Urinary bladder (tissue), 4 donors: Measurements from ENCODE around the gene KIAA0513. TPM values are rescaled to one million over a fixed set of nuclear protein-coding genes. Genes with fewer than 3 reads are reported as not detected.
A peak's percentile ranks its signal among the peaks of the same experiment; 100 is the strongest.
"Not testable (repeated sequence)": the region's sequence is repeated elsewhere in the genome, so short reads cannot be mapped to it uniquely, and the experiment has no call there.

Experiments
- DNase-seq: peaks from one replicate; pipeline ENCODE4 v3.0.0-alpha.2; 2015; ENCODE audit errors: extremely low spot score
- H3K27ac ChIP-seq: one replicate; pipeline ENCODE4 v1.5.1; 2013; ENCODE audit warnings: low read depth, mild to moderate bottlenecking, moderate library complexity
- H3K36me3 ChIP-seq: one replicate; pipeline ENCODE4 v1.6.1; 2013; ENCODE audit warnings: mild to moderate bottlenecking, moderate library complexity; ENCODE audit not compliant: insufficient read depth
- H3K4me1 ChIP-seq: one replicate; pipeline ENCODE4 v1.6.1; 2013; ENCODE audit warnings: mild to moderate bottlenecking, moderate library complexity; ENCODE audit not compliant: insufficient read depth
- H3K4me3 ChIP-seq: one replicate; pipeline ENCODE4 v1.5.1; 2013; ENCODE audit warnings: low read depth, low read length
- WGBS: extraction: QIAGEN DNeasy Blood & Tissue Kit; methylation state at CpG from one replicate; pipeline ENCODE4 v1.1.7; 2013; 5-methylcytosine and 5-hydroxymethylcytosine counted together
- polyA plus RNA-seq: library from polyadenylated mRNA; stranded (reverse); fragments of 200-250 nt; gene quantifications from one replicate; pipeline ENCODE4 v1.2.3, GENCODE V29; 2013
- total RNA-seq: library from RNA; depleted of rRNA; stranded (reverse); fragments of >200 nt; gene quantifications from one replicate; pipeline ENCODE4 v1.2.3, GENCODE V29; 2014
- donor health status: healthy with polysubstance abuse.
- donor health status: healthy.

Gene KIAA0513
- total and polyA plus RNA-seq, 2 donors, result 9.8 to 19.9 TPM

DNA sequence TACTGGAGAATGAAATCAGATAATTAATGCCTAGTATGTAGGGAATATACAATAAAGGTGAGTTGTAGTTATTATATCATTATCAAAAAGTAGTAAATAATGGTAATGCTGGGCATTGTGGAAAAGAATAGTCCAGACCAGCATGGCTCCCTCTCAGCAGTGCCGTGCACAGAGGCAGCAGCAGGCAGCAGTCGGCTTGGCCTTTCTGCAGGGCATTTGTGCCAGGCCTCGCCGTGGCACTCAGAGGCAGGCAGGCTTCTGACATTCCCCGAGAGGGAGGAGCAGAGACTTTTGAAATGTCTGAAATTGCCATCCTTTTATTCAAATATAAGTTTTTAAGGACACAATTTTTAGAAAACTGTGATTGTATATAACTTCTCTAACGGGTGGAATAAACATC is 15.0 kb downstream of the KIAA0513 start:
- Histone ChIP-seq H3K4me3 (no peak overlapping the region), H3K27ac (no peak overlapping the region), H3K4me1 (peaks cover 2% of the 10 kb centered on the region), H3K36me3 (no peaks in the 10 kb centered on the region)
- DNase-seq, result no peak
- 78% methylated on average over 6 of the region's 6 CpGs for WGBS

DNA sequence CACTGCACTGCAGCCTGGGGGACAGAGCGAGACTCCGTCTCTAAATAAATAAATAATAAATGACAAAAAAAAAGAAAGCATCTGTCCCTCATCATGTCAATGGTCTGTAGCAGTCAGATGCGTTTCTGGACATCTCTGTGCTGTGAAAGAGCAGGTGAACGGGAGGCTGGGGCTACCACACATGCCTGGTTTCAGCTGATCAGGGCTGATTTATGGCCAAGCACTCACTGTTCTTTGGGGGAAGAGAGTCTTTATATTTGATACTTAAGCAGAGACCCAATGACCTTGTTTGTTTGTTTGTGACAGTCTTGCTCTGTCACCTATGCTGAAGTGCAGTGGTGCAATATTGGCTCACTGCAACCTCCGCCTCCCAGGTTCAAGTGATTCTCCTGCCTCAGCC is 17.5 kb downstream of the KIAA0513 start:
- no peak for DNase-seq
- no peaks in the 10 kb centered on the region for H3K4me1 ChIP-seq
- H3K4me3 ChIP-seq, result no peak overlapping the region
- WGBS, result 97% methylated on average over 5 of the region's 5 CpGs
- H3K36me3 ChIP-seq, result no peaks in the 10 kb centered on the region
- no peak overlapping the region for H3K27ac ChIP-seq

DNA sequence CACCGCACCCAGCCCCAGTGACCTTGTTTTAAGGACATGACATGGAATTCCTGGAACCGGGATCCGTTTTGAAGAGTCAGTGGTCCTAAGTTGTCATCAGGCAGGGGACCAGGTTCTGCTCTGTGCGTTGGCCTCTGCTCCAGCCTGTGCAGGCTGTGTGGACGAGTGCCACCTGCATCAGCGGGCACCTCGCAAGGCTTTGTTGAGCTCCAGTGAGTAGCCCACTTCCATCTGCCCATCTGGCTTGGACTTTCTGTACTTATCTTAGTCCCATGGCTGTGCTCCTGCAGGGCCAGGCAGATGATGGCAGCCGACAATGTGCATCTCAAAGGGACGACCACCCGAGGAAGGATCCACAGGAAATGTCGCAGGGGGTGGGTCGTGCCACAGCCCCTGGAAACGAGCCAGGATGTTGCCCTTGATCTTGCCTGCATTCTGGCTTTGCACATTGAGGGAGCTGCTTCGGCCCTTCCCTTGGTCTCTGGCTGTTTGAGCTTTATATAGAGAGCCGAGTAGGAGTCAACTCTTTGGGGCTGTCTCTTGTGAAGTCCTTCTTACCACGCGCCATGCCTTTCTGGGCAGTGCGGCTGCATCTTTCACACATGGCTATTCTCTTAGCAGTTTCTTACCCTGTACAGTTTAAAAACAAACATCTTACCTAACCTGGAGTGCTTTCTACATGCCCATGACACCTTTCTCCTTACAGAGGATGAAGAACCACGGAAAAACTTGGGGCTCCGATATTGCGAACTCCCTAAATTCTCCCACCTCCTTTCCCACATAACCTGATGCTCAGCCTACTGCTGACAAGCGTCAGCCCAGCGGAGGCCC is 18.3 kb downstream of the KIAA0513 start:
- 89% methylated on average over 23 of the region's 23 CpGs for WGBS
- Histone ChIP-seq H3K36me3 (no peaks in the 10 kb centered on the region), H3K27ac (no peak overlapping the region), H3K4me3 (no peak overlapping the region), H3K4me1 (no peaks in the 10 kb centered on the region)
- DNase-seq, result no peak

DNA sequence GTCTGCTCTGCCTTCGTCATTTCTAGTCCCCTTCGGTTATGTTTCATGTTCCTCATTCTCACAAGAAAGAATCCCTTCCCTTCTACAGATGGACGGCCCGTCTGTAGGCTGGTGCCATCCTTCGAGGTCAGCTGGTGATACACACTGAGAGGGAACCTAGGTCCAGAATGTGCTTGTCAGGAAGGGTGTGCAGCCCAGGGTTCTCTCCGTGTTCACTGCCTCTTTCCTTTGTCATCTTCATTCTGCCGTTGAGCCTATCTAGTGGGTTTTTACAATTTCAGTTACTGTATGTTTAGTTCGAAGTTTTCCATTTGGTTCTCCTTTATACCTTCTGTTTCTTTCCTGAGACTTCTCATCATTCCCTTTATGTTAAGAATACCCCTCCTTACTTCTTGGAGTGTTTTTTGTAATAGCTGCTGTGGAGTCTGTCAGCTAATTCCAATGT is 18.9 kb downstream of the KIAA0513 start:
- WGBS, result 90% methylated on average over 8 of the region's 8 CpGs
- Histone ChIP-seq H3K4me1 (no peaks in the 10 kb centered on the region), H3K4me3 (no peak overlapping the region), H3K27ac (no peak overlapping the region), H3K36me3 (no peaks in the 10 kb centered on the region)
- no peak for DNase-seq

DNA sequence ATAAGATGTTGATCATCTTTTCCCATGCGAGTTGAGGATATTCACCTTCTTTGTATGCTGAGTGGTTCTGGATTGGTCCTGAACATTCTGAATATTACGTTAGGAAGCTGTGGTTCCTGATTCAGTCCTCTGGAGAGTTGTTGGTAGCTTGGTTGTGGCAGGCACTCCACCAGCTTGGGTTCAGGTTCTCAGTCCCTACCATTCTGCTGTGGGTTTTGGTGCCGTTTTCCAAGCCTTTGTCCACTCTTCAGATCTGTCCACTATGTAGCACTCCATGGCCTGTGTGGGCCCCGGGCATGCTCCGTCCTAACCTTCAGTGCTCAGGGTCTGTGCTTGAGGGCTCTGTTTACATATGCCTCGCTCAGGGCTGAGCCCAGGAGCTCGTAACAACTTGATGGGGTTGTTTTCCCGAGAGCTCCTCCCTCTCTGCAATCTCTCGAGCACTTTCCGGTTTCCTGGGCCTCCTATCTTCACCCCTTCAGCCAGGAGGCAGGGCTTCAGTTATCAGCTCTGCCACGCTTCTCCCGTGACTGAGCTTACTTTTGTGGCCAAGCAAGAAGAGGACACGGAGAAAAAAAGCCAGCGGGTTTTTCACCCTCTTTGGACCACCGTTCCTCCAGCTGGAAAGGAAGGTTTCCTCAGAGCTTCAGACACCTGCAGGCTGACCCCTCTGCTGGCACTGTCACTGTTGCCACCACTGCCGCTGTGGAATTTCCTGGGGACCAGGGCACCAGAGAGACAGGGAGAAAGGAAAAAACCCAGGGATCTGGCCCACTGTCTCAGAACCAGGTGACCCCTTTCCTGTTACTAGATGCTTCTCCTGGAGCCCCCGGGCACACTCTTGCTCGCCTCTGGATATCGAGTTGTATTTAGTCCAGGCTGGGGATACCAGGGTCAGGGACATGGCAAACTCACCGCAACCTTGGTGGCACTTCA is 19.6 kb downstream of the KIAA0513 start:
- peak overlapping the region; percentile 76 for H3K27ac ChIP-seq
- H3K36me3 ChIP-seq, result no peaks in the 10 kb centered on the region
- H3K4me1 ChIP-seq, result no peaks in the 10 kb centered on the region
- no peak for DNase-seq
- WGBS, result 57% methylated on average over 20 of the region's 20 CpGs
- H3K4me3 ChIP-seq, result no peak overlapping the region

DNA sequence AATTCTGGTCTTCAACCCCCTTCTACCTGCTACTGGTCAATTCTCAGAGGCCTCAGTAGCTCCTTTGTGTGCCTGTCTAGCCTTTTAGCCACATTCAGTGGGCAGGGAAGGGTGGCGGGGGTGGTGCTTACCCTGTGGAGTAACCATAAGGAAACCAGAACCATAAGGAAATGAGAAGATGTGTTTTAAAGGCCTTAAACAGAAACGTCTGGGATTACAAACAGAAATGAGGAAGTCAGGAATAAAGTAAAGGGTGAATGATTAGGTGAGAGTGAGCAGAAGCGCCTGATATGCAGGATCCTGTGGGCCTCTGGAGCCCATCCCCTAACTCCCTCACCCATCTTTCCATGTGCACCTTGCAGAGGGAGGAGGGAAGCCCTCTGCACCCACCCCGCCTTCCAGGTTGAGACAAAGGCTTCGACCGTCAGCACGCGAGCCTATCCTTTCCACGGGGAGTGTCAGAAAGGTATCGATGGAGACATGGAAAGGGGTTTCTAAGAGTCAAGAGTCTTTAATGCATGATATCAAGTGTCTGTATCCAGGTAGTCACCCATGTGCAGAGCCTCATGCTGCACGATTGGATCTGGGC is 20.4 kb downstream of the KIAA0513 start:
- no peaks in the 10 kb centered on the region for H3K4me1 ChIP-seq
- WGBS, result 85% methylated on average over 11 of the region's 11 CpGs
- H3K27ac ChIP-seq, result peak overlapping the region; percentile 76
- DNase-seq, result no peak
- no peaks in the 10 kb centered on the region for H3K36me3 ChIP-seq
- H3K4me3 ChIP-seq, result no peak overlapping the region

DNA sequence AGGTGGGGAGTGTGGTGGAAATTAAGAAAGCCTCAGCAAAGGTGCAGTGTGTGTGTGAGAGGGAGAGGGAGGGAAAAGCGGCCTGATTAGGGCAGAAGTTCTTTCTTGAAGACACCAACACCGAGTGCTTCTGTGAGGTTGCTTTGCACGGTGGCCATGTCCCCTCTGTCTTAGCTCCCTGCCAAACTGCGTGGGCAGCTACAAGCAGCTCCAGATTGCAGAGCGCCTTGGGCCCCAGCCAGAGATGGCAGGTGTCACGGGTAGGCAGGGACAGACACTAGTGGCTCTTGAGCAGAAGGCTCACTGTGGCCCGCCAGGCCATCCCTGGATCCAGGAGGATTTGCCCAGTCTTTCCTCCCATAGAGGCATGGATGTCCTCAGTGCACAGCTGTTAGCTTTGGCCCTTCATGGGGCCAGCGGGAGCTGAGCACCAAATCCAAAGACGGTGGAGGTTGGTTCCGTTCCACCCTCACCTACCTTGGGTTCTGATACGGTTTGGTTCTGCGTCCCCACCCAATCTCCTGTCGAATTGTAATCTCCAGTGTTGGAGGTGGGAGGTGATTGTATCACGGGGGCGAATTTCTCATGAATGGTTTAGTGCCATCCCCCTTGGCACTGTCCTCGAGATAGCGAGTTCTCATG is 21.4 kb downstream of the KIAA0513 start:
- WGBS, result 95% methylated on average over 17 of the region's 17 CpGs
- no peak for DNase-seq

DNA sequence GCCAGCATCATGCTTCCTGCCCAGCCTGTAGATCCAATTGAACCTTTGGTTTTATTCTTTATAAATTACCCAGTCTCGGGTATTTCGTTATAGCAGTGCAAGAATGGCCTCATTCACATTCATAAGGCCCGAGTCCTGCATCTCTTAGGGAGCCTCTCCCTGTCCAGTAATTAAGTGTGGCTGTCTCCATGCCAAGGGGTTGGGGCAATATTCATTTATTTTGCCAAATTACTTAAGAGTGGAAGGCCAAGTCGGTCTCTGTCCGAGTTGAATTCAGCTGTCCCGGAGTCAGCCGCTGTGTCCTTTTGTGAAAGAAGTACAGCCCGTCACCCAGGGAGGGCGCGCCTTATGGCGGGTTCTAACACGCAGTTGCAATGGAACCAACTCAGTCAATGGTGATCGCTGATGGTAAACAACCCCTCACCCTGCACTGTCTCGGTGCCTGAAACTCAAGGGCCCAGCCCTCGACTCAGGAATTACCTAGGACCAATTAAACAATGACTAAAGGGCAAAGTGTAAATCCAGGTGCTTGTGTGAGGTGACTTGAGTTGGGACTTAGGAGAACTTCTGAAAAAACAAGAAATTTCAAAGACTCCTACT is 22.2 kb downstream of the KIAA0513 start:
- H3K4me1 ChIP-seq, result no peaks in the 10 kb centered on the region
- no peaks in the 10 kb centered on the region for H3K36me3 ChIP-seq
- no peak overlapping the region for H3K4me3 ChIP-seq
- no peak for DNase-seq
- peak overlapping the region; percentile 32 for H3K27ac ChIP-seq
- WGBS, result 79% methylated on average over 15 of the region's 15 CpGs

More for the DNA sequence above, 21.4 kb downstream of the KIAA0513 start:
- no peak overlapping the region for H3K4me3 ChIP-seq
- H3K36me3 ChIP-seq, result no peaks in the 10 kb centered on the region
- no peak overlapping the region for H3K27ac ChIP-seq
- no peaks in the 10 kb centered on the region for H3K4me1 ChIP-seq

DNA sequence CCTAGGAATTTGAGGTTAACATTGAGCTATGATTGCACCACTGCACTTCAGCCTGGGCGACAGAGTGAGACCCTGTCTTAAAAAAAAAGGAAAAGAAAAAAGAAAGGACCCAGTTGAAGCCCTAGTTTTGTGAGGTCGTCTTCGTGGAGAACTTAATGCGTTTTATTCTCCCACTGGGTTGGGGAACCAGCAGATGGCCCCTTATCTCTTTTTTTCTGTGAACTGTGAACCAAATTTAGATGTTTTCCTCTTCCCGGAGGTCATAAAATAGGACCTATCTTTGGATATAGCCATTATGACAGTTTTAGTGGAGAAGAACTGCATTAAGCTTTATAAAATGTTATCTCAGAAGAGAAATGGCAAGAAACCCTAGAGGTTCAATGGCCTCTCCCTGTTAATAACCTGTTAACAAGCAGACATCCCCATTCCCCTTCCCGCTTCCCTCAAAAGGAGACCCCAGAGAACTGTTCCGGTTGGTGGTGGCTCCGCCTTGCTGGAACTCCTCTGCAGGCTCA is 23.5 kb downstream of the KIAA0513 start:
- no peaks in the 10 kb centered on the region for H3K36me3 ChIP-seq
- H3K4me1 ChIP-seq, result peaks cover 2% of the 10 kb centered on the region
- 28% methylated on average over 8 of the region's 8 CpGs for WGBS
- peak overlapping the region; percentile 18 for H3K27ac ChIP-seq
- peak; percentile 29 for DNase-seq
- no peak overlapping the region for H3K4me3 ChIP-seq

DNA sequence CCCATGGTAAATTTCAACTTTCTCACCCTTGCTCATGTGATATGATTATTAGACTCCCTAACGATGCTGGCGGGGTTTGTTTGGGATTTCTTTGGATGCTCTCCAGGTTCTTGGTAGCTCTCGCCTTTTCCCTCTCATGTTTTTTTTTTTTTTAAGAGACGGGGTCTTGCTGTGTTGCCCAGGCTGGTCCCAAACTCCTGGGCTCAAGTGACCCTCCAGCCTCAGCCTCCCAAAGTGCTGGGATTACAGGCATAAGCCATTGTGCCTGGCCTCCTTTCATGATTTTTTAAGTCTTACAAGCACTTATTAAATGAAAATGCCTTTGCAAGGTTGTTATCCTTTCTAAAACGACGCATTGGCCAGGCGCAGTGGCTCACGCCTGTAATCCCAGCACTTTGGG is 24.1 kb downstream of the KIAA0513 start:
- Histone ChIP-seq H3K27ac (no peak overlapping the region), H3K36me3 (no peaks in the 10 kb centered on the region), H3K4me1 (peaks cover 2% of the 10 kb centered on the region), H3K4me3 (no peak overlapping the region)
- no peak for DNase-seq
- WGBS, result 60% methylated on average over 8 of the region's 8 CpGs

DNA sequence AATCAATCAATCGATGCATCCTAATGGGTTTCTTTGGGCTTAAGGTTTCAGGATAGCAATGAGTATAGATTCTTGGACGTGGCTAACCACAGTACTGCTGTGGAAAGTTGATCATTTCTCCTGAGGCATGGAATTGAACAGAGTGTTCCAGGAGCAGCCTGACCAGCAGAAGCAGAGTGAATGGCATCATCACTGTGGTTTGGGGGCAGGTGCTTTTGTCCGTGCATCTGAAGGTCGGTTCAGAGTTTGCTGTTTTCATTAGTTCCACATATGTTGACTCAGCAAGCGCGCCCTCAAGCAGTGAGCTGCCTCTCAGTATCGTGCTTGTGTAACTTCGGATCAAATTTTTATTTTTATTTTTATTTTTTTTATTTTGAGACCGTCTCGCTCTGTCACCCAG is 24.9 kb downstream of the KIAA0513 start:
- Histone ChIP-seq H3K27ac (no peak overlapping the region), H3K4me3 (no peak overlapping the region), H3K36me3 (no peaks in the 10 kb centered on the region), H3K4me1 (peaks cover 2% of the 10 kb centered on the region)
- WGBS, result 94% methylated on average over 10 of the region's 10 CpGs
- no peak for DNase-seq

DNA sequence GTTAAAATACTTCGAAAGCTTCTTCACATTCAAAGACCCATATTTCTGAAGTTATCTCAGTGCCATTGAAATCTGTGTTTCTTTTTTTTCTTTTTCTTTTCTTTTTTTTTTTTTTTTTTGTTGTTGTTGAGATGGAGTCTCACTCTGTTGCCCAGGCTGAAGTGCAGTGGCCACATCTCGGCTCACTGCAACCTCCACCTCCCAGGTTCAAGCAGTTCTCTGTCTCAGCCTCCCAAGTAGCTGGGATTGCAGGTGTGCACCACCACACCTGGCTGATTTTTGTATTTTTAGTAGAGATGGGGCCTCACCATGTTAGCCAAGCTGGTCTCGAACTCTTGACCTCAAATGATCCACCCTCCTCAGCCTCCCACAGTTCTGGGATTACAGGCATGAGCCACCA is 26.7 kb downstream of the KIAA0513 start:
- not testable (repeated sequence) for H3K4me3 ChIP-seq, DNase-seq, H3K4me1 ChIP-seq, H3K27ac ChIP-seq, H3K36me3 ChIP-seq
- WGBS, result 97% methylated on average over 3 of the region's 3 CpGs
